GM12878 (cell line): ENCODE results near the gene MIEF1. TPM values are rescaled to one million over a fixed set of nuclear protein-coding genes. Genes with fewer than 3 reads are reported as not detected.

ENCODE experiments used
- ATAC-seq: fragments of 200-7000 bp; cut with Tn5 transposase; 3 replicates; pipeline ENCODE4 v1.9.1; 2020; ENCODE audit warnings: mild to moderate bottlenecking, moderate library complexity
- BruUV-seq: library from RNA; stranded (reverse); fragments of 400-500 nt; replicated peaks from 2 replicates; lab custom pipeline; 2021; lab: Mats Ljungman, UMichigan
- CTCF ChIA-PET: fragments of 300-600 bp; sonication (Branson Sonifier 250); formaldehyde crosslinking; extraction: SDS; loops from one replicate; lab custom pipeline; 2021; ENCODE audit warnings: inconsistent platforms; lab: Yijun Ruan, JAX
- POLR2A ChIA-PET: fragments of 350-600 bp; formaldehyde crosslinking; extraction: SDS; loops from one replicate; lab custom pipeline; 2021; ENCODE audit warnings: inconsistent platforms; lab: Charles Lee
- RAD21 ChIA-PET: fragments of 300-600 bp; sonication (Branson Sonifier 250); formaldehyde crosslinking; loops from one replicate; lab custom pipeline; 2023; ENCODE audit warnings: antibody characterized with exemption; ENCODE audit not compliant: unreplicated experiment; lab: Charles Lee
- SMC1A ChIA-PET: fragments of 300-600 bp; sonication (Branson Sonifier 250); formaldehyde crosslinking; loops from one replicate; lab custom pipeline; 2023; ENCODE audit not compliant: unreplicated experiment, uncharacterized antibody; lab: Charles Lee
- DNase-seq: peaks from one replicate; pipeline ENCODE4 v3.0.0-alpha.2; 2011; ENCODE audit warnings: low read depth, low spot score
- FAIRE-seq: peaks from 3 replicates; lab custom pipeline; 2011; peaks lifted over from hg19 to GRCh38; lab: Jason Lieb, UNC
- H2AFZ ChIP-seq: 2 replicates; pipeline ENCODE4 v1.6.0; 2011; ENCODE audit warnings: low read depth, low read length, control low read depth; ENCODE audit not compliant: control insufficient read depth
- H3K27ac ChIP-seq: 2 replicates; pipeline ENCODE4 v1.5.1; 2011; ENCODE audit warnings: control low read depth; ENCODE audit not compliant: control insufficient read depth, insufficient read depth
- H3K27me3 ChIP-seq, 2 experiments: replicated peaks in 1 of 2; 2 replicates each; pipeline versions ENCODE4 v1.6.0 to v1.6.1; 2011; ENCODE audit warnings: low read length in 1 of 2; ENCODE audit not compliant: control insufficient read depth in 2 of 2, insufficient read depth in 2 of 2
- H3K36me3 ChIP-seq, 2 experiments: 2 replicates each; pipeline ENCODE4 v1.5.1; 2011; ENCODE audit warnings: low read length in 1 of 2; ENCODE audit not compliant: control insufficient read depth in 2 of 2, insufficient read depth in 2 of 2
- H3K4me1 ChIP-seq: 2 replicates; pipeline ENCODE4 v1.6.1; 2011; ENCODE audit warnings: mild to moderate bottlenecking, low read length, moderate library complexity, mixed read lengths; ENCODE audit not compliant: control insufficient read depth, insufficient read depth
- H3K4me2 ChIP-seq: 2 replicates; pipeline ENCODE4 v1.6.0; 2011; ENCODE audit warnings: control low read depth; ENCODE audit not compliant: control insufficient read depth, insufficient read depth
- H3K4me3 ChIP-seq: fragments of 200-600 bp; sonication (generic); 2 replicates; pipeline ENCODE4 v1.5.1; 2016
- H3K79me2 ChIP-seq: 2 replicates; pipeline ENCODE4 v1.6.0; 2011; ENCODE audit warnings: low read length; ENCODE audit not compliant: control insufficient read depth, insufficient read depth
- H3K9ac ChIP-seq: 2 replicates; pipeline ENCODE4 v1.8.0; 2011; ENCODE audit warnings: low read length, control low read depth, mixed read lengths; ENCODE audit not compliant: control insufficient read depth, insufficient read depth
- H3K9me3 ChIP-seq: replicated peaks from 3 replicates; pipeline ENCODE4 v1.5.1; 2011; ENCODE audit warnings: mild to moderate bottlenecking, low read length; ENCODE audit not compliant: control insufficient read depth, insufficient read depth
- H4K20me1 ChIP-seq: 2 replicates; pipeline ENCODE4 v1.6.0; 2011; ENCODE audit not compliant: control insufficient read depth, insufficient read depth
- BHLHE40 ChIP-seq, 2 experiments: fragments of 450-650 bp in 1 of 2; IDR thresholded peaks; 2 replicates each; pipeline ENCODE4 v1.6.1; 2011 to 2017; ENCODE audit warnings: low read depth in 2 of 2, borderline replicate concordance in 1 of 2, improper control_type of control experiment in 1 of 2, low read length in 1 of 2, mild to moderate bottlenecking in 1 of 2
- EZH2 ChIP-seq: IDR thresholded peaks from 2 replicates; pipeline ENCODE4 v1.6.1; 2012; ENCODE audit warnings: low read depth, mild to moderate bottlenecking, control low read depth, inconsistent platforms, low read length, borderline replicate concordance; ENCODE audit not compliant: control insufficient read depth
- HDGF ChIP-seq: fragments of 450-650 bp; IDR thresholded peaks from 2 replicates; pipeline ENCODE4 v1.6.1; 2016; ENCODE audit warnings: antibody characterized with exemption
- IKZF2 ChIP-seq, 2 experiments: fragments of 450-650 bp; IDR thresholded peaks; 2 replicates each; pipeline ENCODE4 v1.6.1; 2017; ENCODE audit warnings: mild to moderate bottlenecking in 2 of 2, moderate library complexity in 2 of 2
- NRF1 ChIP-seq: conservative IDR thresholded peaks from 2 replicates; pipeline ENCODE4 v1.6.1; 2011; ENCODE audit warnings: mild to moderate bottlenecking, low read depth, low read length, improper control_type of control experiment
- RB1 ChIP-seq: fragments of 450-650 bp; formaldehyde crosslinking; IDR thresholded peaks from 2 replicates; pipeline ENCODE4 v1.6.1; 2017; ENCODE audit warnings: mild to moderate bottlenecking, borderline replicate concordance
- SPI1 ChIP-seq: IDR thresholded peaks from 2 replicates; pipeline ENCODE4 v1.6.1; 2011; ENCODE audit warnings: low read depth, mild to moderate bottlenecking, low read length, moderate library complexity, borderline replicate concordance; ENCODE audit not compliant: insufficient read depth
- TBL1XR1 ChIP-seq: IDR thresholded peaks from 2 replicates; pipeline ENCODE4 v1.6.1; 2012; ENCODE audit warnings: low read depth, low read length, improper control_type of control experiment
- WGBS: methylation state at CpG from one replicate; pipeline ENCODE4 v1.1.6; 2016; ENCODE audit warnings: low lambda C conversion rate; ENCODE audit not compliant: insufficient replicate concordance, insufficient coverage; ENCODE audit errors: missing lambda C conversion rate; 5-methylcytosine and 5-hydroxymethylcytosine counted together
- in situ Hi-C: fragments of 300-500 bp; cut with MboI; formaldehyde crosslinking; loops from 9 replicates; pipeline ENCODE4 v1.14.3; 2018; ENCODE audit warnings: mixed read lengths
- intact Hi-C: fragments of 100-400 bp; cut with micrococcal nuclease; formaldehyde crosslinking; loops from one replicate; pipeline ENCODE4 v1.14.2; 2022; ENCODE audit not compliant: unreplicated experiment
- polyA plus RNA-seq, 11 experiments: library from polyadenylated mRNA; depleted of rRNA in 4 of 11; unstranded in 6 of 11; stranded (reverse) in 5 of 11; fragments of >200 nt; fragmentation: Nextera tagmentation in 4 of 11; fragmentation: Illumina TruSeq in 1 of 11; extraction: Ambion mirVana in 4 of 11; extraction: Trizol in 1 of 11; gene quantifications; 1 replicate in 1 of 11; 2 replicates in 10 of 11; pipeline versions ENCODE4 v1.2.1 to v1.2.3, GENCODE V29; 2011 to 2016; ENCODE audit warnings: inconsistent platforms in 2 of 11, missing spikeins in 2 of 11, low read depth in 1 of 11
- total RNA-seq, 4 experiments: library from RNA; depleted of rRNA in 3 of 4; stranded (reverse); fragments of >200 nt in 3 of 4; fragmentation: Illumina TruSeq in 1 of 4; extraction: Trizol in 1 of 4; gene quantifications; 2 replicates each; pipeline versions ENCODE4 v1.2.1 to v1.2.3, GENCODE V29; 2013 to 2021
- TF ChIP-seq, protein P1 (sequence below): IDR thresholded peaks from 2 replicates; pipeline ENCODE4 v1.6.1; 2011; ENCODE audit warnings: borderline replicate concordance, low read depth, mild to moderate bottlenecking, moderate library complexity, low read length; ENCODE audit not compliant: insufficient read depth, poor library complexity, severe bottlenecking
- TF ChIP-seq, protein P2 (sequence below): IDR thresholded peaks from 2 replicates; pipeline ENCODE4 v1.6.1; 2011; ENCODE audit warnings: low read depth, mild to moderate bottlenecking, low read length, moderate library complexity, borderline replicate concordance; ENCODE audit errors: extremely low read depth
- TF ChIP-seq, protein P3 (sequence below): fragments of 450-650 bp; IDR thresholded peaks from 2 replicates; pipeline ENCODE4 v1.6.1; 2016; ENCODE audit warnings: mild to moderate bottlenecking
- TF ChIP-seq, protein P4 (sequence below): IDR thresholded peaks from 2 replicates; pipeline ENCODE4 v1.6.1; 2011; ENCODE audit warnings: low read depth, low read length, improper control_type of control experiment, borderline replicate concordance
- TF ChIP-seq, protein P5 (sequence below): fragments of 450-650 bp; IDR thresholded peaks from 2 replicates; pipeline ENCODE4 v1.6.1; 2017; ENCODE audit warnings: mild to moderate bottlenecking

The MIEF1 gene
- total and polyA plus RNA-seq, 10 of the 15 experiments (the other 5 are each of a cell fraction or from before 2014, with no cell fraction given) = 12.4 to 52.3 (median 29.3) TPM

DNA sequence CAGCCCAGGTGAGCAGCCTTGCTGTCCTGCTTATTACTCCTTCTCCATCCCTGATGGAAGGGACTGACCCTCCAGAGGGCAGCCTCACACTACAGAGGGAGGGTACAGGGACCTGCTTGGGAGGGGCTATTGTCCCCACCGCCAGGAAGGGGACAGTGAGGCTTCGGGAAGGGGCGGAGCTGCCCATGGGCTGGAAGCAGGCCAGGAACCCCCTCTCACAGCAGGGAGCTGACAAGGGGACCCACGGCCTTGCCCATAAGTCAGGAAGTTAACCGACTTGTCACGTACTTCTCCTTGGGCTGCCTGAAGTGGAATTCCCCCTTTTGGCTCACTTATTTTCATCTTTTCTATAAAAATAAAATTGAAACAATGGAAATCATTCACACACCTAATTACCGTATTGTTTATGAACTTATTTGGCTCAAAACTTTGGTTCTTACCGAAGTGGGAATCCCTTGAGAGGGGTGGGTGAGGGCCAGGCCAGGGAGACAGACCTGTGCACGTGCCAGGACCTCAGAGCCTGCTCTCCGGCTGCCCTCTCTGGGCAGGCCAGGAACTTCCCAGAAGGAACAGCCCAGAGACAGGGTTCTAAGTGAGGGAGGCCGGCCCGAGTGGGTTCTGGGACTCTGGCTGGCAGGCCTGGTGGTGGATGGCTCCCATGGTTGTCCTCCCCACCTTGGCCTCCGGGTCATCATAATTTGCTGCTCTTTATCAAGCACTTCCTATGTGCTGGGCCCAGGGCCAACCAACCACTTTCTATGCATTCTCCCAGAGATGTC is 39.5 kb upstream of the MIEF1 start (continued):
- TF ChIP-seq TBL1XR1 = no peak
- TF ChIP-seq, protein P1, sequence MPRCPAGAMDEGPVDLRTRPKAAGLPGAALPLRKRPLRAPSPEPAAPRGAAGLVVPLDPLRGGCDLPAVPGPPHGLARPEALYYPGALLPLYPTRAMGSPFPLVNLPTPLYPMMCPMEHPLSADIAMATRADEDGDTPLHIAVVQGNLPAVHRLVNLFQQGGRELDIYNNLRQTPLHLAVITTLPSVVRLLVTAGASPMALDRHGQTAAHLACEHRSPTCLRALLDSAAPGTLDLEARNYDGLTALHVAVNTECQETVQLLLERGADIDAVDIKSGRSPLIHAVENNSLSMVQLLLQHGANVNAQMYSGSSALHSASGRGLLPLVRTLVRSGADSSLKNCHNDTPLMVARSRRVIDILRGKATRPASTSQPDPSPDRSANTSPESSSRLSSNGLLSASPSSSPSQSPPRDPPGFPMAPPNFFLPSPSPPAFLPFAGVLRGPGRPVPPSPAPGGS = no peak
- TF ChIP-seq, protein P2, sequence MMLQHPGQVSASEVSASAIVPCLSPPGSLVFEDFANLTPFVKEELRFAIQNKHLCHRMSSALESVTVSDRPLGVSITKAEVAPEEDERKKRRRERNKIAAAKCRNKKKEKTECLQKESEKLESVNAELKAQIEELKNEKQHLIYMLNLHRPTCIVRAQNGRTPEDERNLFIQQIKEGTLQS = no peak
- TF ChIP-seq RB1 = no peak

DNA sequence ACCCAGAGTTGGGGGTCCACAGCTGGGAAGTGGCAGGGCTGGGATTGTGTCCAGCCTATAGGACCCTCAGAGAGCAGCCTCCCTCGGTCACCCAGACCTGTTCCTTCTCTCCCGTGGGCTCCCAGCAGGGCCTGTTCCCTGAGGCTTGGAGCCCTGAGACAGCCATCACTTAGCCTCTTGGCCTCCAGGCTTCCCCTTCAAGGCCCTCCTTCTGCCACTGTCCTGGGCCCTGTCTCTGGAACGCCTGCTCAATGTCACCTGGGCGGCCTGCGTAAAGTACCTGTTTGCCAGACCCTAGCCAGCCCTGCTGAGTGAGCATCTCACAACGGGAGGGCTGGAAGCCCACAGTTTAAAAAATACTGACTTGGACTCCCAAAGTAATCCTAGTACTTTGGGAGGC is 38.8 kb upstream of the MIEF1 start:
- no peak for FAIRE-seq
- POLR2A ChIA-PET = interaction anchor here (2.0 to 3.0 kb wide), 3 partner anchors 8 to 16 kb away, joined by 9 to 22 read pairs (median 18); no protein-coding TSS in a partner anchor
- CTCF ChIA-PET = interaction anchor here (1.2 kb wide), 1 partner anchor 25 kb away, joined by 3 read pairs; no protein-coding TSS in a partner anchor
- no peak for TF ChIP-seq BHLHE40 (IDR thresholded peaks at IDR 0.05; ENCODE audit: borderline replicate concordance in 1 of 2, low read depth in 2 of 2, low read length in 1 of 2)
- TF ChIP-seq, protein P3, sequence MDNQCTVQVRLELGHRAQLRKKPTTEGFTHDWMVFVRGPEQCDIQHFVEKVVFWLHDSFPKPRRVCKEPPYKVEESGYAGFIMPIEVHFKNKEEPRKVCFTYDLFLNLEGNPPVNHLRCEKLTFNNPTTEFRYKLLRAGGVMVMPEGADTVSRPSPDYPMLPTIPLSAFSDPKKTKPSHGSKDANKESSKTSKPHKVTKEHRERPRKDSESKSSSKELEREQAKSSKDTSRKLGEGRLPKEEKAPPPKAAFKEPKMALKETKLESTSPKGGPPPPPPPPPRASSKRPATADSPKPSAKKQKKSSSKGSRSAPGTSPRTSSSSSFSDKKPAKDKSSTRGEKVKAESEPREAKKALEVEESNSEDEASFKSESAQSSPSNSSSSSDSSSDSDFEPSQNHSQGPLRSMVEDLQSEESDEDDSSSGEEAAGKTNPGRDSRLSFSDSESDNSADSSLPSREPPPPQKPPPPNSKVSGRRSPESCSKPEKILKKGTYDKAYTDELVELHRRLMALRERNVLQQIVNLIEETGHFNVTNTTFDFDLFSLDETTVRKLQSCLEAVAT = no peak
- TF ChIP-seq SPI1 = no peak
- no peak for TF ChIP-seq EZH2
- TF ChIP-seq NRF1 = no peak
- TF ChIP-seq IKZF2 (IDR thresholded peaks at IDR 0.05) = no peak
- no peak for TF ChIP-seq HDGF
- TF ChIP-seq, protein P4, sequence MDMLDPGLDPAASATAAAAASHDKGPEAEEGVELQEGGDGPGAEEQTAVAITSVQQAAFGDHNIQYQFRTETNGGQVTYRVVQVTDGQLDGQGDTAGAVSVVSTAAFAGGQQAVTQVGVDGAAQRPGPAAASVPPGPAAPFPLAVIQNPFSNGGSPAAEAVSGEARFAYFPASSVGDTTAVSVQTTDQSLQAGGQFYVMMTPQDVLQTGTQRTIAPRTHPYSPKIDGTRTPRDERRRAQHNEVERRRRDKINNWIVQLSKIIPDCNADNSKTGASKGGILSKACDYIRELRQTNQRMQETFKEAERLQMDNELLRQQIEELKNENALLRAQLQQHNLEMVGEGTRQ = no peak
- TF ChIP-seq, protein P5, sequence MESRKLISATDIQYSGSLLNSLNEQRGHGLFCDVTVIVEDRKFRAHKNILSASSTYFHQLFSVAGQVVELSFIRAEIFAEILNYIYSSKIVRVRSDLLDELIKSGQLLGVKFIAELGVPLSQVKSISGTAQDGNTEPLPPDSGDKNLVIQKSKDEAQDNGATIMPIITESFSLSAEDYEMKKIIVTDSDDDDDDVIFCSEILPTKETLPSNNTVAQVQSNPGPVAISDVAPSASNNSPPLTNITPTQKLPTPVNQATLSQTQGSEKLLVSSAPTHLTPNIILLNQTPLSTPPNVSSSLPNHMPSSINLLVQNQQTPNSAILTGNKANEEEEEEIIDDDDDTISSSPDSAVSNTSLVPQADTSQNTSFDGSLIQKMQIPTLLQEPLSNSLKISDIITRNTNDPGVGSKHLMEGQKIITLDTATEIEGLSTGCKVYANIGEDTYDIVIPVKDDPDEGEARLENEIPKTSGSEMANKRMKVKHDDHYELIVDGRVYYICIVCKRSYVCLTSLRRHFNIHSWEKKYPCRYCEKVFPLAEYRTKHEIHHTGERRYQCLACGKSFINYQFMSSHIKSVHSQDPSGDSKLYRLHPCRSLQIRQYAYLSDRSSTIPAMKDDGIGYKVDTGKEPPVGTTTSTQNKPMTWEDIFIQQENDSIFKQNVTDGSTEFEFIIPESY = no peak

More for the DNA sequence above, 38.8 kb upstream of the MIEF1 start:
- DNase-seq (no peak), ATAC-seq (no peak)
- Histone ChIP-seq H3K9ac (no peak overlapping the region), H3K79me2 (peaks cover 85% of the 10 kb centered on the region), H3K4me1 (peaks cover 67% of the 10 kb centered on the region), H3K27ac (peak overlapping the region; percentile 70), H3K4me2 (peak overlapping the region; percentile 30), H2AFZ (no peak overlapping the region), H4K20me1 (no peaks in the 10 kb centered on the region), H3K36me3 (peaks cover 3 to 11% of the 10 kb centered on the region in 2 experiments; a peak in 2 of 4 replicates), H3K4me3 (no peak overlapping the region; the same call in 1 of the 2 replicates), H3K9me3 (no peaks in the 10 kb centered on the region), H3K27me3 (no peaks in the 10 kb centered on the region)
- no TSS peak for BruUV-seq
- in situ Hi-C loops = no loop called here
- 81% methylated on average over 6 of the region's 6 CpGs for WGBS
- intact Hi-C loops = no loop called here
- ChIA-PET SMC1A (interaction anchor here (1.0 to 2.6 kb wide), 3 partner anchors 11 to 26 kb away, joined by 3 to 14 read pairs (median 13); no protein-coding TSS in a partner anchor), RAD21 (interaction anchor here (1.4 to 5.7 kb wide), 2 partner anchors 10 to 19 kb away, joined by 4 to 57 read pairs; no protein-coding TSS in a partner anchor)
